Left lung (tissue), 14 donors: Measurements from ENCODE around the gene GIMAP7. TPM values are rescaled to one million over a fixed set of nuclear protein-coding genes. Genes with fewer than 3 reads are reported as not detected.

ENCODE experiments used
- ATAC-seq: fragments of 200-7000 bp; cut with Tn5 transposase; one replicate; pipeline ENCODE4 v1.9.1; 2020; ENCODE audit warnings: moderate library complexity
- DNase-seq, 4 donors: peaks; one replicate each; pipeline ENCODE4 v3.0.0-alpha.2; 2013 to 2020
- H3K27ac ChIP-seq, 2 donors: fragments of 200-600 bp; sonication (generic) in 1 of 2; one replicate each; pipeline versions ENCODE4 v1.5.0 to v1.8.0; 2020 to 2021
- H3K27me3 ChIP-seq, 2 donors: fragments of 200-600 bp; sonication (generic) in 1 of 2; one replicate each; pipeline versions ENCODE4 v1.5.0 to v1.8.0; 2020 to 2021
- H3K36me3 ChIP-seq, 2 donors: fragments of 200-600 bp; sonication (generic) in 1 of 2; one replicate each; pipeline versions ENCODE4 v1.5.0 to v1.8.0; 2020 to 2021
- H3K4me1 ChIP-seq, 2 donors: fragments of 200-600 bp; one replicate each; pipeline ENCODE4 v1.8.0; 2021
- H3K4me3 ChIP-seq, 2 donors: fragments of 200-600 bp; sonication (generic) in 1 of 2; one replicate each; pipeline versions ENCODE4 v1.5.0 to v1.8.0; 2020 to 2021; ENCODE audit warnings: mild to moderate bottlenecking in 1 of 2
- H3K9me3 ChIP-seq, 2 donors: fragments of 200-600 bp; sonication (generic) in 1 of 2; one replicate each; pipeline versions ENCODE4 v1.5.0 to v1.8.0; 2020 to 2021
- CTCF ChIP-seq, 2 donors: fragments of 200-600 bp; sonication (generic) in 1 of 2; IDR thresholded peaks; one replicate each; pipeline versions ENCODE4 v1.5.0 to v1.8.0; 2021; ENCODE audit warnings: antibody characterized with exemption in 2 of 2
- intact Hi-C, 2 donors: fragments of 100-400 bp; cut with DNase I; formaldehyde crosslinking; loops; one replicate each; pipeline versions ENCODE4 v1.11.2 to v1.14.2; 2022
- long read RNA-seq, 12 donors: library from polyadenylated mRNA in 2 of 12; unstranded in 2 of 12; transcript quantifications; one replicate each; pipeline ENCODE4 v2.0.0 and lab custom pipeline, GENCODE V29; 2019 to 2026
- polyA plus RNA-seq, 6 donors: library from polyadenylated mRNA; unstranded; fragments of 120-200 nt; gene quantifications; one replicate each; pipeline ENCODE4 v1.2.1, GENCODE V29; 2013; ENCODE audit not compliant: insufficient read length in 6 of 6
- total RNA-seq, 2 donors: library from RNA; stranded (reverse); fragmentation: NEBNext Ultra II Directional; extraction: Animal tissue kit (Norgen Biotek cat#: 25700); gene quantifications; one replicate each; pipeline ENCODE4 v1.2.1, GENCODE V29; 2021
- donor health status: DM: no; HTN: yes; CAD: no.
- donor health status: DM: no; HTN: no; CAD: no.

The GIMAP7 gene
- total RNA-seq (10 to 100 TPM; 16.7 to 48.4 TPM), polyA plus RNA-seq (10 to 100 TPM; 28.7 to 49.8 (median 36.3) TPM)
- long read RNA-seq, donor 1, transcript GIMAP7-201 (2 exons, 1,256 nt), result major isoform, 32 of 41 reads
- long read RNA-seq, donor 1, partial matches to known transcripts, result 9 of 41 reads
- long read RNA-seq, donor 1, other reads (novel, unspliced or antisense), result 0 of 41 reads
- long read RNA-seq, donor 2, transcript GIMAP7-201 (2 exons, 1,256 nt), result major isoform, 33 of 54 reads
- long read RNA-seq, donor 2, partial matches to known transcripts, result 21 of 54 reads
- long read RNA-seq, donor 2, other reads (novel, unspliced or antisense), result 0 of 54 reads
- long read RNA-seq, donor 3, transcript GIMAP7-201 (2 exons, 1,256 nt), result major isoform, 12 of 22 reads
- long read RNA-seq, donor 3, partial matches to known transcripts, result 10 of 22 reads
- long read RNA-seq, donor 3, other reads (novel, unspliced or antisense), result 0 of 22 reads
- long read RNA-seq, donor 4, transcript GIMAP7-201 (2 exons, 1,256 nt), result major isoform, 26 of 27 reads
- long read RNA-seq, donor 4, partial matches to known transcripts, result 0 of 27 reads
- long read RNA-seq, donor 4, other reads (novel, unspliced or antisense), result 1 of 27 reads
- long read RNA-seq, donor 5, transcript GIMAP7-201 (2 exons, 1,256 nt), result major isoform, 32 of 32 reads
- long read RNA-seq, donor 5, partial matches to known transcripts, result 0 of 32 reads
- long read RNA-seq, donor 5, other reads (novel, unspliced or antisense), result 0 of 32 reads
- long read RNA-seq, donor 6, transcript GIMAP7-201 (2 exons, 1,256 nt), result major isoform, 32 of 32 reads
- long read RNA-seq, donor 6, partial matches to known transcripts, result 0 of 32 reads
- long read RNA-seq, donor 6, other reads (novel, unspliced or antisense), result 0 of 32 reads
- long read RNA-seq, donor 7, partial matches to known transcripts, result 13 of 14 reads
- long read RNA-seq, donor 7, other reads (novel, unspliced or antisense), result 0 of 14 reads
- long read RNA-seq, donor 8, transcript GIMAP7-201 (2 exons, 1,256 nt), result major isoform, 8 of 8 reads
- long read RNA-seq, donor 8, partial matches to known transcripts, result 0 of 8 reads
- long read RNA-seq, donor 8, other reads (novel, unspliced or antisense), result 0 of 8 reads
- long read RNA-seq, donor 9, result 0 reads
- long read RNA-seq, donor 10, transcript GIMAP7-201 (2 exons, 1,256 nt), result major isoform, 79 of 79 reads
- long read RNA-seq, donor 10, partial matches to known transcripts, result 0 of 79 reads
- long read RNA-seq, donor 10, other reads (novel, unspliced or antisense), result 0 of 79 reads
- long read RNA-seq, donor 11, transcript GIMAP7-201 (2 exons, 1,256 nt), result major isoform, 7 of 7 reads
- long read RNA-seq, donor 11, partial matches to known transcripts, result 0 of 7 reads
- long read RNA-seq, donor 11, other reads (novel, unspliced or antisense), result 0 of 7 reads
- long read RNA-seq, donor 12, transcript GIMAP7-201 (2 exons, 1,256 nt), result major isoform, 20 of 20 reads
- long read RNA-seq, donor 12, partial matches to known transcripts, result 0 of 20 reads
- long read RNA-seq, donor 12, other reads (novel, unspliced or antisense), result 0 of 20 reads

GRCh38 chr7:150514748-150515222 is at the start of gene GIMAP7:
Gene GIMAP7, plus strand, starts transcription at chr7:150514872. Its CDS starts 5,103 bp downstream, at chr7:150519975.
- Histone ChIP-seq H3K27ac (peak within 1 kb of the TSS; percentile 63 to 78), H3K36me3 (peaks cover 0 to under 1% of the 10 kb centered on the region in 2 donors), H3K27me3 (no peaks in the 10 kb centered on the region), H3K4me1 (peaks cover 0 to 5% of the 10 kb centered on the region in 2 donors), H3K9me3 (no peaks in the 10 kb centered on the region), H3K4me3 (peak within 1 kb of the TSS; percentile 24 to 56)
- intact Hi-C loops, result no loop called here
- TF ChIP-seq CTCF (IDR thresholded peaks at IDR 0.05), result no peak
- ATAC-seq (peak; percentile 62), DNase-seq (no peak)

GRCh38 chr7:150464962-150465361 is 49.7 kb upstream of the GIMAP7 start:
- Histone ChIP-seq H3K4me1 (peaks cover 0 to 48% of the 10 kb centered on the region in 2 donors), H3K4me3 (no peak overlapping the region), H3K9me3 (peaks cover 0 to 34% of the 10 kb centered on the region in 2 donors), H3K27me3 (no peaks in the 10 kb centered on the region), H3K27ac (no peak overlapping the region), H3K36me3 (peaks cover 0 to 25% of the 10 kb centered on the region in 2 donors)
- no peak for TF ChIP-seq CTCF (IDR thresholded peaks at IDR 0.05)
- DNase-seq (no peak), ATAC-seq (no peak)
- intact Hi-C loops, result no loop called here

- DNase-seq (no peak), ATAC-seq (peak; percentile 53)
- H3K36me3 ChIP-seq, result peaks cover 0 to 25% of the 10 kb centered on the region in 2 donors
- TF ChIP-seq CTCF (IDR thresholded peaks at IDR 0.05), result no peak
- peaks cover 0 to 52% of the 10 kb centered on the region in 2 donors for H3K4me1 ChIP-seq
- intact Hi-C loops, result no loop called here
- H3K27ac ChIP-seq, result peak overlapping the region in 1 of 2 donors; percentile 34
- H3K4me3 ChIP-seq, result no peak overlapping the region
- H3K9me3 ChIP-seq, result peaks cover 0 to 33% of the 10 kb centered on the region in 2 donors
- H3K27me3 ChIP-seq, result no peaks in the 10 kb centered on the region
These were observed 49.3 kb upstream of the GIMAP7 start for GRCh38 chr7:150465414-150465813.

GRCh38 chr7:150466477-150466876 is 48.2 kb upstream of the GIMAP7 start:
- ATAC-seq, result no peak
- DNase-seq, result no peak
- intact Hi-C loops, result no loop called here
- Histone ChIP-seq H3K4me3 (peak overlapping the region in 1 of 2 donors; percentile 19), H3K9me3 (peaks cover 0 to 24% of the 10 kb centered on the region in 2 donors), H3K4me1 (peaks cover 0 to 58% of the 10 kb centered on the region in 2 donors), H3K27me3 (no peaks in the 10 kb centered on the region), H3K36me3 (peaks cover 0 to 34% of the 10 kb centered on the region in 2 donors), H3K27ac (peak overlapping the region in 1 of 2 donors; percentile 34)
- TF ChIP-seq CTCF (IDR thresholded peaks at IDR 0.05), result no peak
